Activated T-helper 9 cell treated with anti-CD3 and anti-CD28 coated beads, Interleukin-2, amount 50 U/mL, for 16 hours (primary cell): ENCODE data around the gene PGAM5.
A peak's percentile ranks its signal among the peaks of the same experiment; 100 is the strongest.
"Not testable (repeated sequence)": the region's sequence is repeated elsewhere in the genome, so short reads cannot be mapped to it uniquely, and the experiment has no call there.

ENCODE experiments used
- DNase-seq: peaks from one replicate; pipeline ENCODE4 v3.0.0-alpha.2; 2020; ENCODE audit warnings: low read depth

Gene PGAM5

DNA sequence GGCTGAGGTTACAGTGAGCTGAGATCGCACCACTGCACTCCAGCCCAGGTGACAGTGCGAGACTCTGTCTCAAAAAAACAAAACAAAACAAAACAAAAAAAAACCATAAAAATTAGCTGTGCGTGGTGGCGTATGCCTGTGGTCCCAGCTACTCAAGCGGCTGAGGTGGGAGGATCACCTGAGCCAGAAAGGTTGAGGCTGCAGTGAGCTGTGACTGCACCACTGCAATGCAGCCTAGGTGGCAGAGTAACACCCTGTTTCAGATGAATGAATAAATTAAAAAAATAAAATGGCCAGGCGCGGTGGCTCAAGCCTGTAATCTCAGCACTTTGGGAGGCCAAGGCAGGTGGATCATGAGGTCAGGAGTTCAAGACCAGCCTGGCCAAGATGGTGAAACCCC lies 43.0 kb downstream of the PGAM5 start:
- not testable (repeated sequence) for DNase-seq

DNA sequence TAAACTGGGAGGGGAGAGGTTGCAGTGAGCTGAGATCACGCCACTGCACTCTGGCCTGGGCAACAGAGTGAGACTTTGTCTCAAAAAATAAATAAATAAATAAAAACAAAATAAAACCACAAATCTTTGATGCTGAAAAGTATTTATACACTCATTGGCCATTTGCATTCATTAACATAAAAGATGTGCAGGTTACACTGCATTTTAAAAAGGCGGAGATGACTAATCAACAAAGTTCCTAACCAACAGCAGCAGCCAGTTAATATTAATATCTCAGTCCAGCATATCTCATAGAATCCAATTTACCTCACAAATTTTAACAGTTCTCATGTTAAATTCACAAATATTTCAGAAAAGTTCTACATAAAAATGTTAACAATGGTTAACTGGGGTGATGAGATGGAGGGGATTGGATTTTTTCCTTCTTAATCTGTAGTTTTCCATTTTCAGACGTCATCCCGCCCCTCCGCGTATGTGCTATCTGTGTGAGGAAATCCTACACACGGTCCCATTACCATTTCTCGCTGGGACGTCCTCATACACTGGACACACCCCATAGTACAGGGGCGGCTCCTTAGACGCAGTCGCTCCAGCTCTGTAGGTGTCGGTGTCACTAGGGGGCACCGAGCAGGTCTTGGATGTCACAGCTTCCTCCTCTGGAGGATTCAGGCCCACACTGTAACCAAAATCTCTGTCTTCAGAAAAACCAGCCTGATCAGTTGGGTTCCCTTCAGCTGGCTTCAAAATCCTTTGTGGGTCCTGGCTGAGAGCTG lies 43.7 kb downstream of the PGAM5 start:
- DNase-seq, result no peak

DNA sequence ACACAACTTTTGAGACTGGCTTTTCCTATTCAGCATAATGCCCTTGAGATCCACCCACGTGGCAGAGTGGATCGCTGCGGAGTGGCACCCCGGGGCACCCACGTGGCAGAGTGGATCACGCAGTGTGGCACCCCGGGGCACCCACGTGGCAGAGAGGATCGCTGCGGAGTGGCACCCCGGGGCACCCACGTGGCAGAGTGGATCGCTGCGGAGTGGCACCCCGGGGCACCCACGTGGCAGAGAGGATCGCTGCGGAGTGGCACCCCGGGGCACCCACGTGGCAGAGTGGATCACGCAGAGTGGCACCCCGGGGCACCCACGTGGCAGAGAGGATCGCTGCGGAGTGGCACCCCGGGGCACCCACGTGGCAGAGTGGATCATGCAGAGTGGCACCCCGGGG lies 48.2 kb downstream of the PGAM5 start:
- DNase-seq, result not testable (repeated sequence)

DNA sequence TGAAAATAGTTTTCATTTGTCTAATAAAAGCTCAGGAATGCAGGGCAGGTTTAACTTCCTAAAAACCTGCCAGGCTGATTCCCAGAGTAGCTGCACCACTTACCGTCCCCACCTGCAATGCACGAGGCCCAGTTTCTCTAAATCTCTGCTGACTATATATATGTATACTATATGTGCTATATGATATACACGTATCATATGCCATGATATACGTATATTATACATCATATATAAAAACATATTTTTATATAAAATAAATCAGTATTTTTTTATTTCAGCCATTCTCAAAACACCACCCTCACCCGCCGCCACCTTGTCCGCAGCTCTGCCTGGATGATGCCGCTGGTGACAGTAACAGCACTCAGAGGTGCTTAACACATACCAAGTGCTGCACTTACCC lies 48.7 kb downstream of the PGAM5 start:
- no peak for DNase-seq

DNA sequence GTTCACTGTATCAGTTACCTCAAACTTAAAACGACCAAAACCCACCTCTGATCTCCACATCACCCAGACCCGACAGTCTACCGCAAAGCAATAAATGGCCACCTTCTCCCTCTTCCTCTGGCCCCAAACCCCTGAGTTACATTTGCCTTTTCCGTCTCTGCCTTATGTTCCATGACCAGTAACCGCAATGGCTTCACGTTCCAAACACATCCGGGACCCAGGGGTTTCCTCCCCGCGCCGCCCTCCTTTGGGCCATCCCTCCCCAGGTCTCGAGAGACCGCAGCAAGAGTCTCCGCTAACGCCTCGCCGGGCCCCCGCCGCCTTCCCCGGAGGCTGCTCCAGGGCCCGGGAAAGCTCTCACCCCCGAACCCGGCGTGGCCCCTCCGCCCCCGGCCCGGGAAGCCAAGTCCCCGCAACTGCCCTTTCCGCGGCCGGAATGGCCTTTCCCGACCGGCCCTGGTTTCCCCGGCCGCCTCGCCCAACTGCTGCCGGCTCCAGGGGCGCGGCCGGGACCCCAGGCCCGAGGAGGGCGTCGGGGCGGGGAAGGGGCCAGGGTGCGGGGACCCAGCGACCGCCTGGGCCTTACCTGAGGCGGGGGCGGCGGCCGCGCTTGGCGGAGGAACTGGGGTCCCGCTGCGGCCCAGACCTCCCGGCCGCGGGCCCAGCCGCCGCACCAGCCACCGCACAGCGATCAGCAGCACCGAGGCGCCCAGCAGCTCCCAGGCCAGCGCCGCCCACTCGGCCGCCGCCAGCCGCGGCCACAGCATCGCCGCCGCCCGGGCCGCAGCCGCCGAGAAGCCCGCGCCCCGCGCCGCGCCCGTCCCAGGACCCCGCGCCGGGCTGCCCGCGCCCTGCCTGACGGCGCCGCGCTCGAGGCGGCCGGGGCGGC lies 50.6 kb downstream of the PGAM5 start, which contains the start of gene ANKLE2:
ANKLE2 (minus strand) TSS at position 801 of the 889 bp plus-strand sequence; CDS start at position 767, 34 bp downstream.
- peak; percentile 61 for DNase-seq

DNA sequence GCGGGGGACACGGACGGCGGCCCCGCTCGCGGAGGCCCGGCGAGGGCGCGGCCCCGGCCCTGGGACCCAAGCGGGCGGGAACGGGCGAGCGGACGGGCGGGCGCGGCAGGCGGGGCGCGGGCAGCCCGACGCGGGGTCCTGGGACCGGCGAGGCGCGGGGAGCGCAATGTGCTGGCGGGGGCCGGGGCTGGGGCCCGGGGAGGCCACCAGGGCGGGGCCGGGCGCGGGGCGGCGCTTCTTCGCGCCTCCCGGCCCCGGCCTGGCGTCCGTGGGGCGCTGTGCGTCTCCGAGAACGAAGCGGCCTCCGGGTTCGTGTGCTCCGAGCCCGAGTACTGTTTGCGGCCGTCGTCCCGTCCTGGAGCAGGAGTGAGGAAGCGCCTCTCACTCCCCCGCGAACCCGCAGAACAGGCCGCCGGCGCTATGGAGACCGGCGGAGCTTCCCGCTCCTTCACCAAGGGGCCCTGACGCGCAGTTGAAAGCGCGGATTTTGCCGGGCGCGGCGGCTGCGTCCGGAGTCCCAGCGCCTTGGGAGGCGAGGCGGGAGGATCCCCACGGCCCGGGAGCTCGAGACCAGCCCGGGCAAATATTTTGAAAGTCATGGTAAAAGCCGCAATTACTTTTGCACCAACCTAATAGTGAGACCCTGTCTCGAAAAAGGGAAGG lies 51.4 kb downstream of the PGAM5 start:
- DNase-seq, result peak; percentile 83

DNA sequence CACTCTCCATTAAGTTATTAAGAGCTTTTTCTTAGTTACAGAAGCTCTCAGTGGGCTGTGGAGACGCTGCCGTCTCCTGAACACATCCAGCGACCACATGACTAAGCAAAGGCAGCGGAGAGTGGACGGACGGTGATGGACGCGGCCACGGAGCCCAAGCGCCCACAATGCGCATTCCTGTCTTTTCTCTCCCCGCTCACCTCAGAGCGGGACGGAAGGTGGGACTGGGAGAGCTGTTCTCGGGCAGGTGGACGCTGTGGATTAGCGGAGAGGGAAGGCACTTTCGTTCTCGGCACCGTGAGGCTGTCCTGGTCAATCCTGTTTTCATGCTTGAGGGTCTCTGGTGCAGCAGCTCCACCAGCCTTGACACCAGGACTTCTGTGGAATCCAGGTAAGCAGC lies 53.6 kb downstream of the PGAM5 start:
- no peak for DNase-seq

DNA sequence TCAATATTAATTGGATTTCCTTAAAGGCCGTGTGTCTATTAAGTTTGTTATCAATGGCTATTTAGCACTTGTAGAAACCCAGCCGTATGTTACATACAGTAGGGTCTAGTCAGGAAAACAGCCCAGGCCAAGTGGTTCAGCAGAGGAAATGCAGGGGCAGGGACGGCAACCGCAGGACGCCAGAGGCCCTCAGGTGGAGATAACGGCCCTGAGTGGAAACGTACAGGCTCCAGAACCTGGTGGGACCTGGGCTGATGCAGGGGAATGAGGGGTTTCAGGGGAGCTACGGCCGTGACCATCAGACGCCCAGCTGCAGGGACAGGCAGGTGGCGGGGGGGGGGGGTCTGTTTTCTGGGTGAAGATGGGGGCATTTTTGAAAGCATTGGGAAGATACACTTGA lies 54.7 kb downstream of the PGAM5 start:
- no peak for DNase-seq

DNA sequence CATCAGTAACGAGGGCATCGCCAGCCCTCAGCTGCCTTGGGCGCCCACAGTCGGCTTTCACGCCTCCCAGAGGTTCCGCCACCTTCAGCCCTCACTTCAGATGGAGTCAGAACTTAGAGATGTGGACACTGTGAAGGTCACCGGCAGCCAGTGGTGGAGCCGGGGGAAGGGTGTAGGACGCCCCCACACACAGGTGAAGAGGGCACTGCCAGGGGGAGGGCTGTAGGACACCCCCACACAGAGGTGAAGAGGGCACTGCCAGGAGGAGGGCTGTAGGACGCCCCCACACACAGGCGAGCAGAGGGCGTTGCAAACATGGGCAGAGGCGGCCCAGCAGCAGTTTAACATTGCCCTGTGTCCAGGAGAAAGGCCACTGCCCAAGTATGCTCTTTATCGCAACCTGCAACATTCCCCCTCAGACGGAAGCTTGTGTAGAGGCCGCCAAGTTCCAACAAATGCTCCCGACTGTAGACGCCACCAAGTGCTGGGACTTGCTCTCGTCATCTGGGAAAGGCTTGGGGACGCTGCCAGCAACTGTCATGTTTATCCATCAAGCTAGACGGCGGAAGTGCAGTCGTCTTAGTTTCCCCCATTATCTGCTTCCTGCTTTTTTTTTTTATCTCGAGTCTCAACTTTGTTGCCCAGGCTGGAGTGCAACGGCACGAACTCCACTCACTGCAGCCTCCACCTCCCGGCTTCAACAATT lies 55.9 kb downstream of the PGAM5 start:
- DNase-seq, result no peak

DNA sequence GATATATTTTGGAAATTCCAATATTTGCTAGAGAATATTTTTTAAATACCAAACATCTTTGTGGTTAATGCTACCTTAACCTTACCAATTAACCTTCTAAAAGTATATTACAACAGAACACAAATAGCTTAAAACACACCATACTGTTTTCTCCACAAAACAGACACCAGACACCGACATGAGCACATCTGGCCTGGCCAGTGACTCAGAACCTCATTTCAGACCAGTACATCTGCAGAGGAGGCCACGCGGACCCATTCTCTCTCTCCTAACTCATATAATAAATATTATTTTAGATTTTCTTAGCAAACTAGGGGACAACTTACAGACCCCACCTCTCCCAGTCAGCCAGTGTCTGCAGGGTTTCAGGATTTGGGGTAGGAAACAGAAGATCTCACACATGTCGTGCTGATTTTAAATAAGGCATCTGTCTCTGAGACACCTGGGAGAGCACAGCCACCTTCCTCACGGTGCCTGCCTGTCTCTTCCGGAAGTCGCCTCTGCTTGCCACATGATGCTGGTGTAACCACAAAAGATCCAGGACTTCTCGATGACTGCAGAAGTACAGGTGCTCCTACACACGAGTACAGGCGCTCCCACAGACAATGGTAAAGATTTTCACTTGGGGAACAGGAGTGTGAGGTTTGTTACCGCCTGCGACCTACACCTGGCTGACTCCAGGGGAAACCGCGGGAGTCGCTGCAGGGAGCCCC lies 60.6 kb downstream of the PGAM5 start:
- DNase-seq, result no peak
